ENCODE measurements around the gene IPCEF1. TPM values are rescaled to one million over a fixed set of nuclear protein-coding genes. Genes with fewer than 3 reads are reported as not detected.

IPCEF1 gene
- total and polyA plus RNA-seq, 7 donors: 0.03 to 0.46 (median 0.24) TPM

GRCh38 chr6:154386848-154387717 is 30.5 kb upstream of the IPCEF1 start:
- H3K27me3 ChIP-seq (ENCODE audit: insufficient read depth in 3 of 3, low read length in 2 of 3): no peaks in the 10 kb centered on the region
- intact Hi-C loops (cut with DNase I): no loop called here
- ATAC-seq (no peak), DNase-seq (no peak)
- no peak for TF ChIP-seq CTCF (IDR thresholded peaks at IDR 0.05)
- H3K27ac ChIP-seq: no peak overlapping the region
- no peak overlapping the region for H3K4me3 ChIP-seq
- 89 to 97% (median 94%) methylated on average over 5 of the region's 5 CpGs for WGBS, 3 donors
- no peaks in the 10 kb centered on the region for H3K4me1 ChIP-seq
- H3K9me3 ChIP-seq: peaks cover 19% of the 10 kb centered on the region
- H3K36me3 ChIP-seq (ENCODE audit: insufficient read depth in 1 of 2, low read depth in 1 of 2): no peaks in the 10 kb centered on the region

GRCh38 chr6:154384191-154384590 is 27.6 kb upstream of the IPCEF1 start:
- no peak overlapping the region for H3K27ac ChIP-seq
- no peaks in the 10 kb centered on the region for H3K27me3 ChIP-seq (ENCODE audit: insufficient read depth in 3 of 3, low read length in 2 of 3)
- no peaks in the 10 kb centered on the region for H3K36me3 ChIP-seq (ENCODE audit: insufficient read depth in 1 of 2, low read depth in 1 of 2)
- TF ChIP-seq CTCF (IDR thresholded peaks at IDR 0.05): no peak
- peaks cover 13% of the 10 kb centered on the region for H3K9me3 ChIP-seq
- WGBS, 3 donors: 51 to 66% (median 55%) methylated on average over 2 of the region's 2 CpGs
- DNase-seq (no peak), ATAC-seq (no peak)
- no peak overlapping the region for H3K4me3 ChIP-seq
- H3K4me1 ChIP-seq: no peaks in the 10 kb centered on the region
- intact Hi-C loops (cut with DNase I): no loop called here

- Histone ChIP-seq H3K9me3 (peaks cover 6% of the 10 kb centered on the region), H3K36me3 (ENCODE audit: insufficient read depth in 1 of 2, low read depth in 1 of 2) (no peaks in the 10 kb centered on the region), H3K4me1 (no peaks in the 10 kb centered on the region), H3K27me3 (ENCODE audit: insufficient read depth in 3 of 3, low read length in 2 of 3) (no peaks in the 10 kb centered on the region), H3K27ac (no peak overlapping the region), H3K4me3 (no peak overlapping the region)
- intact Hi-C loops (cut with DNase I): no loop called here
- whole genome bisulfite sequencing, 3 donors: 90 to 95% (median 94%) methylated on average over 6 of the region's 6 CpGs
- ATAC-seq: no peak
- DNase-seq: no peak
- TF ChIP-seq CTCF (IDR thresholded peaks at IDR 0.05): no peak
Observed at GRCh38 chr6:154383273-154383672, 26.7 kb upstream of the IPCEF1 start.

GRCh38 chr6:154382740-154383139 is 26.1 kb upstream of the IPCEF1 start:
- intact Hi-C loops (cut with DNase I): no loop called here
- ATAC-seq (no peak), DNase-seq (no peak)
- no peak for TF ChIP-seq CTCF (IDR thresholded peaks at IDR 0.05)
- Histone ChIP-seq H3K27me3 (ENCODE audit: insufficient read depth in 3 of 3, low read length in 2 of 3) (no peaks in the 10 kb centered on the region), H3K9me3 (peaks cover 6% of the 10 kb centered on the region), H3K36me3 (ENCODE audit: insufficient read depth in 1 of 2, low read depth in 1 of 2) (no peaks in the 10 kb centered on the region), H3K4me1 (no peaks in the 10 kb centered on the region), H3K4me3 (no peak overlapping the region), H3K27ac (no peak overlapping the region)
- 88 to 92% (median 90%) methylated on average over 8 of the region's 8 CpGs for WGBS, 3 donors
